Endothelial cell of umbilical vein (primary cell): ENCODE results near the gene RMI2. TPM values are rescaled to one million over a fixed set of nuclear protein-coding genes. Genes with fewer than 3 reads are reported as not detected.

Experiments used
- Bru-seq: library from RNA; stranded (reverse); fragments of 400-500 nt; gene quantifications from one replicate; lab custom pipeline; 2021; lab: Mats Ljungman, UMichigan
- BruChase-seq, 2 experiments: library from RNA; stranded (reverse); fragments of 400-500 nt; gene quantifications; one replicate each; lab custom pipeline; 2021; lab: Mats Ljungman, UMichigan
- BruUV-seq: library from RNA; stranded (reverse); fragments of 400-500 nt; replicated peaks from 2 replicates; lab custom pipeline; 2021; lab: Mats Ljungman, UMichigan
- CTCF ChIA-PET: fragments of 300-600, 350-600 bp; sonication (Branson Sonifier 250); formaldehyde crosslinking; loops from one replicate; lab custom pipeline; 2021; ENCODE audit warnings: antibody characterized with exemption, inconsistent platforms; lab: Charles Lee
- POLR2A ChIA-PET: fragments of 300-600, 350-600 bp; sonication (Branson Sonifier 250); formaldehyde crosslinking; loops from one replicate; lab custom pipeline; 2021; ENCODE audit warnings: antibody characterized with exemption, inconsistent platforms; lab: Charles Lee
- DNase-seq: peaks from one replicate; pipeline ENCODE4 v3.0.0-alpha.2; 2011; ENCODE audit warnings: low read depth, low spot score
- FAIRE-seq: peaks from 2 replicates; lab custom pipeline; 2011; peaks lifted over from hg19 to GRCh38; lab: Jason Lieb, UNC
- H2AFZ ChIP-seq: 2 replicates; pipeline ENCODE4 v1.6.0; 2012; ENCODE audit warnings: low read depth, low read length, control low read depth, inconsistent platforms
- H3K27ac ChIP-seq: 2 replicates; pipeline ENCODE4 v1.5.1; 2011; ENCODE audit warnings: low read depth, mild to moderate bottlenecking, control low read depth, low read length, moderate library complexity; ENCODE audit not compliant: insufficient read depth
- H3K27me3 ChIP-seq, 2 experiments: 2 replicates each; pipeline versions ENCODE4 v1.6.0 to v1.6.1; 2011; ENCODE audit warnings: low read length in 2 of 2, mixed read lengths in 1 of 2; ENCODE audit not compliant: control insufficient read depth in 2 of 2, insufficient read depth in 2 of 2
- H3K36me3 ChIP-seq, 2 experiments: 2 replicates in 1 of 2; 3 replicates in 1 of 2; pipeline ENCODE4 v1.5.1; 2011; ENCODE audit warnings: low read length in 2 of 2, mild to moderate bottlenecking in 1 of 2, moderate library complexity in 1 of 2; ENCODE audit not compliant: control insufficient read depth in 2 of 2, insufficient read depth in 2 of 2; ENCODE audit errors: extremely low read depth in 1 of 2
- H3K4me1 ChIP-seq: 3 replicates; pipeline ENCODE4 v1.5.1; 2011; ENCODE audit warnings: mild to moderate bottlenecking, low read length; ENCODE audit not compliant: control insufficient read depth, insufficient read depth; ENCODE audit errors: extremely low read depth
- H3K4me2 ChIP-seq: 2 replicates; pipeline ENCODE4 v1.6.1; 2011; ENCODE audit warnings: low read length, control low read depth, mixed read lengths; ENCODE audit not compliant: insufficient read depth
- H3K4me3 ChIP-seq, 3 experiments: fragments of 200-600 bp in 1 of 3; sonication (generic), shearing (Covaris generic) in 1 of 3; replicated peaks in 1 of 3; 2 replicates each; pipeline ENCODE4 v1.5.1; 2011 to 2016; ENCODE audit warnings: control low read depth in 3 of 3, low read length in 3 of 3, mild to moderate bottlenecking in 2 of 3, inconsistent platforms in 1 of 3, low read depth in 1 of 3, moderate library complexity in 1 of 3; ENCODE audit not compliant: insufficient read depth in 1 of 3
- H3K79me2 ChIP-seq: 2 replicates; pipeline ENCODE4 v1.6.0; 2012; ENCODE audit warnings: low read length, inconsistent platforms; ENCODE audit not compliant: control insufficient read depth, insufficient read depth
- H3K9ac ChIP-seq: replicated peaks from 2 replicates; pipeline ENCODE3; 2011; ENCODE audit warnings: low read length, control low read depth; ENCODE audit not compliant: insufficient read depth; ENCODE audit errors: extremely low read depth
- H3K9me1 ChIP-seq: replicated peaks from 3 replicates; pipeline ENCODE4 v1.6.0; 2011; ENCODE audit warnings: mild to moderate bottlenecking, low read length; ENCODE audit not compliant: control insufficient read depth, insufficient read depth; ENCODE audit errors: extremely low read depth
- H3K9me3 ChIP-seq: replicated peaks from 2 replicates; pipeline ENCODE4 v1.5.1; 2012; ENCODE audit warnings: low read length, inconsistent platforms; ENCODE audit not compliant: control insufficient read depth, insufficient read depth
- H4K20me1 ChIP-seq: replicated peaks from 2 replicates; pipeline ENCODE3; 2011; ENCODE audit warnings: mild to moderate bottlenecking, low read length; ENCODE audit not compliant: control insufficient read depth, insufficient read depth; ENCODE audit errors: extremely low read depth
- EZH2 ChIP-seq: IDR thresholded peaks from 2 replicates; pipeline ENCODE4 v1.6.1; 2012; ENCODE audit warnings: borderline replicate concordance, low read depth, mild to moderate bottlenecking, moderate library complexity, low read length, inconsistent platforms; ENCODE audit not compliant: severe bottlenecking
- GATA2 ChIP-seq: IDR thresholded peaks from 2 replicates; pipeline ENCODE4 v1.7.0; 2011; ENCODE audit warnings: low read depth, mild to moderate bottlenecking, moderate library complexity, mixed read lengths, low read length; ENCODE audit not compliant: insufficient read length, insufficient read depth
- JUN ChIP-seq: IDR thresholded peaks from 2 replicates; pipeline ENCODE4 v1.6.1; 2011; ENCODE audit warnings: borderline replicate concordance, low read depth; ENCODE audit not compliant: insufficient read length, insufficient read depth
- MYC ChIP-seq: IDR thresholded peaks from one replicate; pipeline ENCODE4 v1.6.1; 2011; ENCODE audit warnings: mild to moderate bottlenecking, low read depth, low read length
- POLR2A ChIP-seq: IDR thresholded peaks from 2 replicates; pipeline ENCODE4 v1.6.1; 2012; ENCODE audit warnings: low read depth, mild to moderate bottlenecking, control low read depth, low read length
- POLR2AphosphoS5 ChIP-seq: IDR thresholded peaks from 2 replicates; pipeline ENCODE4 v1.6.1; 2012; ENCODE audit warnings: low read depth, mild to moderate bottlenecking, control low read depth, low read length, moderate library complexity; ENCODE audit not compliant: insufficient read depth
- dilution Hi-C: fragments of 300-500 bp; cut with MboI; formaldehyde crosslinking; loops from one replicate; pipeline ENCODE4 v1.15.0; 2019; ENCODE audit warnings: low sequenced_read_pairs; ENCODE audit not compliant: extremely low pct_ligation_motif_present
- intact Hi-C: fragments of 100-400 bp; cut with micrococcal nuclease; formaldehyde crosslinking; loops from one replicate; pipeline ENCODE4 v1.10.0; 2022
- long read RNA-seq: library from polyadenylated mRNA; stranded (forward); transcript quantifications from one replicate; pipeline ENCODE4 v2.0.0, GENCODE V29; 2021
- polyA minus RNA-seq, 3 experiments: library from RNA; depleted of rRNA, polyadenylated mRNA; stranded (reverse); fragments of >200 nt; gene quantifications; 1 replicate in 1 of 3; 2 replicates in 2 of 3; pipeline ENCODE4 v1.2.3, GENCODE V29; 2011
- polyA plus RNA-seq, 4 experiments: library from polyadenylated mRNA; depleted of rRNA in 3 of 4; stranded (reverse) in 3 of 4; unstranded in 1 of 4; fragments of >200 nt; gene quantifications; 2 replicates each; pipeline versions ENCODE4 v1.2.1 to v1.2.3, GENCODE V29; 2011 to 2012; ENCODE audit warnings: missing spikeins in 1 of 4
- total RNA-seq: library from RNA; stranded (reverse); gene quantifications from 2 replicates; pipeline ENCODE4 v1.2.3, GENCODE V29; 2021
- TF ChIP-seq, protein P1 (sequence below): IDR thresholded peaks from 2 replicates; pipeline ENCODE4 v1.6.1; 2011; ENCODE audit not compliant: insufficient read depth, insufficient read length
- TF ChIP-seq, protein P2 (sequence below), 2 donors: IDR thresholded peaks; 1 replicate in 1 of 2; 2 replicates in 1 of 2; pipeline ENCODE4 v1.5.1; 2011; ENCODE audit warnings: low read length in 2 of 2, mild to moderate bottlenecking in 2 of 2, moderate library complexity in 2 of 2, control low read depth in 1 of 2, inconsistent platforms in 1 of 2, low read depth in 1 of 2; ENCODE audit not compliant: insufficient read depth in 1 of 2; ENCODE audit errors: extremely low read depth in 1 of 2

Gene RMI2
- total RNA-seq (7.7 and 11.1 TPM in 2 replicates), polyA plus RNA-seq (3.3 and 5.3 TPM in 2 replicates), polyA minus RNA-seq (4.1 and 5.3 TPM in 2 replicates), Bru-seq, nascent RNA (percentile 29 among the genes with signal in this experiment), BruChase-seq, experiment 1, labeled RNA remaining after a 6-hour chase (percentile 29 among the genes with signal in this experiment), BruChase-seq, experiment 2, labeled RNA remaining after a 2-hour chase (percentile 27 among the genes with signal in this experiment)
- polyA plus RNA-seq (2011; cell fraction: cytosol; rRNA removed), result 4.5 and 5.9 TPM in 2 replicates
- 3.4 and 6.0 TPM in 2 replicates for polyA plus RNA-seq (2011; cell fraction: nucleus; rRNA removed)
- 6.7 and 12.5 TPM in 2 replicates for polyA plus RNA-seq (2012)
- polyA minus RNA-seq (2011; cell fraction: cytosol; rRNA and poly(A)+ RNA removed), result 13.8 TPM
- 2.7 and 5.0 TPM in 2 replicates for polyA minus RNA-seq (2011; cell fraction: nucleus; rRNA and poly(A)+ RNA removed)
- long read RNA-seq, transcript RMI2-201 (2 exons, 1,457 nt), result major isoform, 77 of 82 reads
- long read RNA-seq, partial matches to known transcripts, result 0 of 82 reads
- long read RNA-seq, other reads (novel, unspliced or antisense), result 4 of 82 reads

DNA sequence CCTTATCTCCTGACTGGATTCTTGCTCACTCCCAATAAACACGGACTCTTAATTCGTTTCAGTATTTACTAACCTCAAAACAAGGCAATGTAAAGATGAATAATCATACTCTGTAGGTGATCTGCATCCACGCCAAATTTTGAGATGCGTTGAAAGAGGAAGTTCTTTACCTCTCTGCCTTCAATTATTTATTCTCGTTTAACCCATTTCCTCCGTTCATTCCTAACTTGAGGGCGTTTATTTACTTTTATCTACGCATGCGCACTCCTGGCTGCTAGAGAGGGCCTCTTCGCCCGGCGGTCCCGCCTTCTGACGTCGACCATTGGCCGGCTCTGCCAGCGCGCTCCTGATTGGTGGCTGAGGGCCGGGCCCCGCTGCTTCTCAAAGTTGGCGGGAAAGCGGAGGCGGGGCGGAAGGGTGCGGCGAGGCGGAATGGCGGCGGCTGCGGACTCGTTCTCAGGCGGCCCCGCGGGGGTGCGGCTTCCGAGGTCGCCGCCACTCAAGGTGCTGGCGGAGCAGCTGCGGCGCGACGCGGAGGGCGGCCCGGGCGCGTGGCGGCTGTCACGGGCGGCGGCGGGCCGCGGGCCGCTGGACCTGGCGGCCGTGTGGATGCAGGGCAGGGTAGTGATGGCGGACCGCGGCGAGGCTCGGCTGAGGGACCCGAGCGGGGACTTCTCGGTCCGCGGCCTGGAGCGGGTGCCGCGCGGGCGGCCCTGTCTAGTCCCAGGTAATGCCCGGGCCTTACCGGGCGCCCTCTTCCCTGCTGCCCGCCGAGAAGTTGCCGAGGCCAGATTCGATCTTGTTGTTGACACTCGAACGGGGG lies at the start of gene RMI2:
Gene RMI2 (plus strand): TSS at position 420 of the 823 bp plus-strand sequence. CDS start 13 bp downstream, at position 433.
- POLR2A ChIA-PET, result no interaction called here
- peak within 1 kb of the TSS; percentile 79 for H3K9ac ChIP-seq
- H3K9me3 ChIP-seq, result no peaks in the 10 kb centered on the region
- intact Hi-C loops, result no loop called here
- TF ChIP-seq MYC (no peak), POLR2A (no peak), GATA2 (no peak), JUN (no peak), POLR2AphosphoS5 (peak; percentile 60), EZH2 (no peak)
- TF ChIP-seq, protein P1, sequence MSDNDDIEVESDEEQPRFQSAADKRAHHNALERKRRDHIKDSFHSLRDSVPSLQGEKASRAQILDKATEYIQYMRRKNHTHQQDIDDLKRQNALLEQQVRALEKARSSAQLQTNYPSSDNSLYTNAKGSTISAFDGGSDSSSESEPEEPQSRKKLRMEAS, result no peak
- TF ChIP-seq, protein P2, sequence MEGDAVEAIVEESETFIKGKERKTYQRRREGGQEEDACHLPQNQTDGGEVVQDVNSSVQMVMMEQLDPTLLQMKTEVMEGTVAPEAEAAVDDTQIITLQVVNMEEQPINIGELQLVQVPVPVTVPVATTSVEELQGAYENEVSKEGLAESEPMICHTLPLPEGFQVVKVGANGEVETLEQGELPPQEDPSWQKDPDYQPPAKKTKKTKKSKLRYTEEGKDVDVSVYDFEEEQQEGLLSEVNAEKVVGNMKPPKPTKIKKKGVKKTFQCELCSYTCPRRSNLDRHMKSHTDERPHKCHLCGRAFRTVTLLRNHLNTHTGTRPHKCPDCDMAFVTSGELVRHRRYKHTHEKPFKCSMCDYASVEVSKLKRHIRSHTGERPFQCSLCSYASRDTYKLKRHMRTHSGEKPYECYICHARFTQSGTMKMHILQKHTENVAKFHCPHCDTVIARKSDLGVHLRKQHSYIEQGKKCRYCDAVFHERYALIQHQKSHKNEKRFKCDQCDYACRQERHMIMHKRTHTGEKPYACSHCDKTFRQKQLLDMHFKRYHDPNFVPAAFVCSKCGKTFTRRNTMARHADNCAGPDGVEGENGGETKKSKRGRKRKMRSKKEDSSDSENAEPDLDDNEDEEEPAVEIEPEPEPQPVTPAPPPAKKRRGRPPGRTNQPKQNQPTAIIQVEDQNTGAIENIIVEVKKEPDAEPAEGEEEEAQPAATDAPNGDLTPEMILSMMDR (IDR thresholded peaks at IDR 0.05; ENCODE audit: extremely low read depth in 1 of 2, insufficient read depth in 1 of 2, low read depth in 1 of 2, low read length in 2 of 2), result no peak
- no peaks in the 10 kb centered on the region for H4K20me1 ChIP-seq
- peak within 1 kb of the TSS; percentile 47 to 79 (median 50) for H3K4me3 ChIP-seq
- BruUV-seq, result TSS peak; percentile 22
- peaks cover 0 to 2% of the 10 kb centered on the region in 2 experiments for H3K27me3 ChIP-seq
- DNase-seq, result peak; percentile 95
- peak within 1 kb of the TSS; percentile 97 for H2AFZ ChIP-seq
- no peaks in the 10 kb centered on the region for H3K36me3 ChIP-seq
- no peaks in the 10 kb centered on the region for H3K9me1 ChIP-seq
- peaks cover 5% of the 10 kb centered on the region for H3K4me1 ChIP-seq
- H3K79me2 ChIP-seq, result no peaks in the 10 kb centered on the region
- peak; percentile 92 for FAIRE-seq
- dilution Hi-C loops, result no loop called here
- CTCF ChIA-PET, result interaction anchor here (1.8 kb wide), 1 partner anchor 12 kb away, joined by 7 read pairs; no protein-coding TSS in a partner anchor
- H3K27ac ChIP-seq, result peak within 1 kb of the TSS; percentile 51
- H3K4me2 ChIP-seq, result peak within 1 kb of the TSS; percentile 95
